HepG2 (cell line): ENCODE results near the gene TM2D3. TPM values are rescaled to one million over a fixed set of nuclear protein-coding genes. Genes with fewer than 3 reads are reported as not detected.

Experiments
- ATAC-seq: fragments of 200-7000 bp; cut with Tn5 transposase; 3 replicates; pipeline ENCODE4 v1.9.1; 2020; ENCODE audit warnings: mild to moderate bottlenecking, moderate library complexity
- BruUV-seq: library from RNA; stranded (reverse); fragments of 400-500 nt; replicated peaks from 2 replicates; lab custom pipeline; 2021; lab: Mats Ljungman, UMichigan
- CTCF ChIA-PET: fragments of 300-600 bp; formaldehyde crosslinking; extraction: SDS; loops from one replicate; lab custom pipeline; 2021; ENCODE audit warnings: low total read pairs, inconsistent platforms, low intra/inter-chr PET ratio; lab: Yijun Ruan, JAX
- POLR2A ChIA-PET: fragments of 350-600 bp; sonication (Branson Sonifier 250); formaldehyde crosslinking; loops from one replicate; lab custom pipeline; 2020; ENCODE audit warnings: antibody characterized with exemption, inconsistent platforms; lab: Yijun Ruan, JAX
- DNase-seq: peaks from one replicate; pipeline ENCODE4 v3.0.0-alpha.2; 2015; ENCODE audit warnings: low spot score
- FAIRE-seq: peaks from 3 replicates; lab custom pipeline; 2011; peaks lifted over from hg19 to GRCh38; lab: Jason Lieb, UNC
- H2AFZ ChIP-seq: one replicate; pipeline ENCODE4 v1.6.1; 2011; ENCODE audit warnings: low read length, inconsistent platforms
- H3K27ac ChIP-seq: fragments of 300-600 bp; 3 replicates; pipeline ENCODE4 v1.8.0; 2011; ENCODE audit warnings: mixed run types, mild to moderate bottlenecking, mixed read lengths, low read length, inconsistent platforms; ENCODE audit not compliant: insufficient read depth; ENCODE audit errors: extremely low read length
- H3K27me3 ChIP-seq, 2 experiments: fragments of 200-600 bp in 1 of 2; 2 replicates in 1 of 2; 3 replicates in 1 of 2; pipeline versions ENCODE4 v1.6.0 to v1.8.0; 2011; ENCODE audit warnings: low read length in 2 of 2, mild to moderate bottlenecking in 2 of 2, moderate library complexity in 2 of 2, inconsistent platforms in 1 of 2; ENCODE audit not compliant: insufficient read depth in 2 of 2, control insufficient read depth in 1 of 2
- H3K36me3 ChIP-seq, 2 experiments: fragments of 200-600 bp in 1 of 2; replicated peaks in 1 of 2; 2 replicates in 1 of 2; 3 replicates in 1 of 2; pipeline versions ENCODE4 v1.5.1 to v1.8.0; 2011; ENCODE audit warnings: low read length in 2 of 2, inconsistent platforms in 1 of 2; ENCODE audit not compliant: insufficient read depth in 2 of 2, control insufficient read depth in 1 of 2
- H3K4me1 ChIP-seq: 2 replicates; pipeline ENCODE4 v1.5.1; 2012; ENCODE audit warnings: low read length, inconsistent platforms; ENCODE audit not compliant: insufficient read depth
- H3K4me2 ChIP-seq: 2 replicates; pipeline ENCODE4 v1.6.0; 2011; ENCODE audit warnings: low read depth, low read length, inconsistent platforms
- H3K4me3 ChIP-seq, 3 experiments: fragments of 200-600 bp in 1 of 3; sonication (generic), shearing (Covaris generic) in 1 of 3; replicated peaks in 1 of 3; 2 replicates each; pipeline ENCODE4 v1.5.1; 2011 to 2016; ENCODE audit warnings: low read length in 3 of 3, inconsistent platforms in 2 of 3, low read depth in 2 of 3, mild to moderate bottlenecking in 2 of 3, control low read depth in 1 of 3, mixed read lengths in 1 of 3; ENCODE audit not compliant: insufficient read depth in 1 of 3
- H3K79me2 ChIP-seq: one replicate; pipeline ENCODE4 v1.6.1; 2011; ENCODE audit warnings: low read length, inconsistent platforms; ENCODE audit not compliant: insufficient read depth
- H3K9ac ChIP-seq: 2 replicates; pipeline ENCODE4 v1.6.0; 2011; ENCODE audit warnings: mild to moderate bottlenecking, low read depth, low read length, inconsistent platforms; ENCODE audit not compliant: insufficient read depth
- H3K9me3 ChIP-seq: 2 replicates; pipeline ENCODE4 v1.5.1; 2012; ENCODE audit warnings: mild to moderate bottlenecking, low read length
- H4K20me1 ChIP-seq: 2 replicates; pipeline ENCODE4 v1.6.0; 2011; ENCODE audit warnings: inconsistent platforms, mild to moderate bottlenecking, low read length, moderate library complexity; ENCODE audit not compliant: insufficient read depth
- ARID5B ChIP-seq: IDR thresholded peaks from 2 replicates; pipeline ENCODE4 v1.4.0; 2020; ENCODE audit warnings: mild to moderate bottlenecking, missing genetic modification reagents
- CBX2 ChIP-seq, 2 experiments: fragments of 200-600 bp in 1 of 2; sonication (generic); formaldehyde crosslinking in 1 of 2; IDR thresholded peaks; 2 replicates each; pipeline versions ENCODE4 v1.7.0 to v1.8.1; 2018 to 2022; ENCODE audit warnings: low read depth in 2 of 2, low read length in 1 of 2, mild to moderate bottlenecking in 1 of 2, missing genetic modification reagents in 1 of 2
- FOXK2 ChIP-seq: fragments of 450-650 bp; IDR thresholded peaks from 2 replicates; pipeline ENCODE4 v1.6.1; 2016
- ZC3H4 ChIP-seq: sonication (generic); formaldehyde crosslinking; IDR thresholded peaks from 2 replicates; pipeline ENCODE4 v1.4.0; 2020; ENCODE audit warnings: missing genetic modification reagents, borderline replicate concordance
- ZNF652 ChIP-seq: IDR thresholded peaks from 2 replicates; pipeline ENCODE4 v1.6.1; 2016; ENCODE audit warnings: low read depth, borderline replicate concordance
- WGBS: methylation state at CpG from one replicate; pipeline ENCODE4 v1.1.6; 2017; ENCODE audit warnings: low lambda C conversion rate; 5-methylcytosine and 5-hydroxymethylcytosine counted together
- in situ Hi-C: cut with HindIII; loops from 2 replicates; pipeline ENCODE4 v1.10.0; 2017; ENCODE audit warnings: low pct_unique_long_range_greater_than_20kb; ENCODE audit not compliant: extremely low pct_ligation_motif_present
- intact Hi-C: fragments of 100-400 bp; cut with micrococcal nuclease; formaldehyde crosslinking; loops from one replicate; pipeline ENCODE4 v1.10.0; 2022; ENCODE audit not compliant: unreplicated experiment
- polyA plus RNA-seq, 8 experiments: library from polyadenylated mRNA; depleted of rRNA in 3 of 8; stranded (reverse) in 7 of 8; unstranded in 1 of 8; fragments of >200 nt; fragmentation: Illumina TruSeq in 4 of 8; extraction: Trizol in 4 of 8; gene quantifications; 2 replicates each; pipeline versions ENCODE4 v1.2.1 to v1.2.3, GENCODE V29; 2011 to 2016; ENCODE audit warnings: low read depth in 4 of 8, missing spikeins in 1 of 8, mixed read lengths in 1 of 8; ENCODE audit not compliant: insufficient read depth in 1 of 8
- total RNA-seq, 5 experiments: library from RNA; depleted of rRNA; stranded (reverse); fragments of >200 nt; fragmentation: Illumina TruSeq; extraction: Trizol; gene quantifications; 2 replicates each; pipeline ENCODE4 v1.2.3, GENCODE V29; 2016; ENCODE audit warnings: low read depth in 1 of 5
- TF ChIP-seq, protein P1 (sequence below): sonication (generic); formaldehyde crosslinking; IDR thresholded peaks from 2 replicates; pipeline ENCODE4 v1.5.0; 2020; ENCODE audit warnings: mild to moderate bottlenecking, low read depth, missing genetic modification reagents, borderline replicate concordance

The TM2D3 gene
- total and polyA plus RNA-seq, 2 of the 13 experiments (the other 11 are each of a cell fraction or from before 2014, with no cell fraction given) = 31.1 to 72.7 TPM

- H3K4me1 ChIP-seq = peaks cover 68% of the 10 kb centered on the region
- H2AFZ ChIP-seq = no peak overlapping the region
- CTCF ChIA-PET = no interaction called here
- no peak overlapping the region for H3K9ac ChIP-seq
- 96% methylated on average over 3 of the region's 3 CpGs for WGBS
- H3K27ac ChIP-seq = no peak overlapping the region
- no peaks in the 10 kb centered on the region for H4K20me1 ChIP-seq
- POLR2A ChIA-PET = no interaction called here
- intact Hi-C loops = no loop called here
- no peaks in the 10 kb centered on the region; a peak in 1 of 5 replicates for H3K36me3 ChIP-seq
- ATAC-seq = no peak
- DNase-seq = no peak
- peak overlapping the region; percentile 46; the same call in 1 of the 2 replicates for H3K4me2 ChIP-seq
- H3K79me2 ChIP-seq = peaks cover 64% of the 10 kb centered on the region
- TF ChIP-seq, protein P1, sequence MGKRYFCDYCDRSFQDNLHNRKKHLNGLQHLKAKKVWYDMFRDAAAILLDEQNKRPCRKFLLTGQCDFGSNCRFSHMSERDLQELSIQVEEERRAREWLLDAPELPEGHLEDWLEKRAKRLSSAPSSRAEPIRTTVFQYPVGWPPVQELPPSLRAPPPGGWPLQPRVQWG (CRISPR knock-in tag) = no peak
- no peak for TF ChIP-seq ZC3H4 (CRISPR knock-in tag)
- no peak for TF ChIP-seq FOXK2
- no peak for TF ChIP-seq ARID5B
- no peak for TF ChIP-seq ZNF652 (CRISPR knock-in tag)
- no peak for TF ChIP-seq CBX2 (IDR thresholded peaks at IDR 0.05; ENCODE audit: low read depth, low read length)
- no peak for TF ChIP-seq CBX2 (CRISPR knock-in tag; IDR thresholded peaks at IDR 0.05; ENCODE audit: low read depth)
- TF ChIP-seq, all 625 proteins: peak for 0
- FAIRE-seq = no peak
- no TSS peak for BruUV-seq
- H3K27me3 ChIP-seq = no peaks in the 10 kb centered on the region
- in situ Hi-C loops = no loop called here
- H3K4me3 ChIP-seq = no peak overlapping the region
- H3K9me3 ChIP-seq = no peaks in the 10 kb centered on the region
Observed at GRCh38 chr15:101621961-101622360, 30.2 kb downstream of the TM2D3 start.
